Measurements from ENCODE around the gene KEL.

The KEL gene

GRCh38 chr7:142905759-142906158 is 56.4 kb downstream of the KEL start:
- Histone ChIP-seq H3K36me3 (ENCODE audit: control insufficient read depth, insufficient read depth, low read length) (no peaks in the 10 kb centered on the region), H3K27me3 (replicated peaks; ENCODE audit: control insufficient read depth, insufficient read depth, low read length, poor library complexity, severe bottlenecking) (no peaks in the 10 kb centered on the region), H3K4me3 (ENCODE audit: insufficient read depth, low read depth, low read length, poor library complexity, severe bottlenecking) (no peak overlapping the region), H3K27ac (ENCODE audit: insufficient read depth, low read length, poor library complexity, severe bottlenecking) (no peak overlapping the region), H3K4me1 (ENCODE audit: control insufficient read depth, insufficient read depth, low read length, poor library complexity, severe bottlenecking) (no peaks in the 10 kb centered on the region), H3K9me3 (ENCODE audit: control insufficient read depth, low read length) (no peaks in the 10 kb centered on the region)
- DNase-seq: no peak

GRCh38 chr7:142904128-142904527 is 58.0 kb downstream of the KEL start:
- Histone ChIP-seq H3K4me3 (ENCODE audit: insufficient read depth, low read depth, low read length, poor library complexity, severe bottlenecking) (no peak overlapping the region), H3K9me3 (ENCODE audit: control insufficient read depth, low read length) (no peaks in the 10 kb centered on the region), H3K27ac (ENCODE audit: insufficient read depth, low read length, poor library complexity, severe bottlenecking) (no peak overlapping the region), H3K4me1 (ENCODE audit: control insufficient read depth, insufficient read depth, low read length, poor library complexity, severe bottlenecking) (no peaks in the 10 kb centered on the region), H3K36me3 (ENCODE audit: control insufficient read depth, insufficient read depth, low read length) (no peaks in the 10 kb centered on the region), H3K27me3 (replicated peaks; ENCODE audit: control insufficient read depth, insufficient read depth, low read length, poor library complexity, severe bottlenecking) (no peaks in the 10 kb centered on the region)
- no peak for DNase-seq

- no peaks in the 10 kb centered on the region for H3K9me3 ChIP-seq (ENCODE audit: control insufficient read depth, low read length)
- H3K27ac ChIP-seq (ENCODE audit: insufficient read depth, low read length, poor library complexity, severe bottlenecking): no peak overlapping the region
- H3K36me3 ChIP-seq (ENCODE audit: control insufficient read depth, insufficient read depth, low read length): no peaks in the 10 kb centered on the region
- H3K4me1 ChIP-seq (ENCODE audit: control insufficient read depth, insufficient read depth, low read length, poor library complexity, severe bottlenecking): no peaks in the 10 kb centered on the region
- no peaks in the 10 kb centered on the region for H3K27me3 ChIP-seq (replicated peaks; ENCODE audit: control insufficient read depth, insufficient read depth, low read length, poor library complexity, severe bottlenecking)
- H3K4me3 ChIP-seq (ENCODE audit: insufficient read depth, low read depth, low read length, poor library complexity, severe bottlenecking): no peak overlapping the region
- DNase-seq: no peak
Observed at GRCh38 chr7:142901426-142902259, 60.5 kb downstream of the KEL start.

GRCh38 chr7:142899661-142900060 is 62.5 kb downstream of the KEL start:
- no peak overlapping the region for H3K4me3 ChIP-seq (ENCODE audit: insufficient read depth, low read depth, low read length, poor library complexity, severe bottlenecking)
- H3K27ac ChIP-seq (ENCODE audit: insufficient read depth, low read length, poor library complexity, severe bottlenecking): no peak overlapping the region
- no peaks in the 10 kb centered on the region for H3K36me3 ChIP-seq (ENCODE audit: control insufficient read depth, insufficient read depth, low read length)
- no peaks in the 10 kb centered on the region for H3K9me3 ChIP-seq (ENCODE audit: control insufficient read depth, low read length)
- DNase-seq: no peak
- no peaks in the 10 kb centered on the region for H3K4me1 ChIP-seq (ENCODE audit: control insufficient read depth, insufficient read depth, low read length, poor library complexity, severe bottlenecking)
- no peaks in the 10 kb centered on the region for H3K27me3 ChIP-seq (replicated peaks; ENCODE audit: control insufficient read depth, insufficient read depth, low read length, poor library complexity, severe bottlenecking)

- Histone ChIP-seq H3K27me3 (replicated peaks; ENCODE audit: control insufficient read depth, insufficient read depth, low read length, poor library complexity, severe bottlenecking) (no peaks in the 10 kb centered on the region), H3K4me3 (ENCODE audit: insufficient read depth, low read depth, low read length, poor library complexity, severe bottlenecking) (no peak overlapping the region), H3K9me3 (ENCODE audit: control insufficient read depth, low read length) (no peaks in the 10 kb centered on the region), H3K27ac (ENCODE audit: insufficient read depth, low read length, poor library complexity, severe bottlenecking) (no peak overlapping the region), H3K36me3 (ENCODE audit: control insufficient read depth, insufficient read depth, low read length) (no peaks in the 10 kb centered on the region), H3K4me1 (ENCODE audit: control insufficient read depth, insufficient read depth, low read length, poor library complexity, severe bottlenecking) (no peaks in the 10 kb centered on the region)
- no peak for DNase-seq
Observed at GRCh38 chr7:142898377-142899170, 63.6 kb downstream of the KEL start.

- no peaks in the 10 kb centered on the region for H3K9me3 ChIP-seq (ENCODE audit: control insufficient read depth, low read length)
- DNase-seq: no peak
- no peaks in the 10 kb centered on the region for H3K27me3 ChIP-seq (replicated peaks; ENCODE audit: control insufficient read depth, insufficient read depth, low read length, poor library complexity, severe bottlenecking)
- no peak overlapping the region for H3K27ac ChIP-seq (ENCODE audit: insufficient read depth, low read length, poor library complexity, severe bottlenecking)
- H3K4me3 ChIP-seq (ENCODE audit: insufficient read depth, low read depth, low read length, poor library complexity, severe bottlenecking): no peak overlapping the region
- no peaks in the 10 kb centered on the region for H3K4me1 ChIP-seq (ENCODE audit: control insufficient read depth, insufficient read depth, low read length, poor library complexity, severe bottlenecking)
- H3K36me3 ChIP-seq (ENCODE audit: control insufficient read depth, insufficient read depth, low read length): no peaks in the 10 kb centered on the region
Observed at GRCh38 chr7:142897691-142898090, 64.5 kb downstream of the KEL start.

GRCh38 chr7:142896741-142897379 is 65.3 kb downstream of the KEL start:
- no peak for DNase-seq
- H3K4me1 ChIP-seq (ENCODE audit: control insufficient read depth, insufficient read depth, low read length, poor library complexity, severe bottlenecking): no peaks in the 10 kb centered on the region
- no peak overlapping the region for H3K27ac ChIP-seq (ENCODE audit: insufficient read depth, low read length, poor library complexity, severe bottlenecking)
- no peak overlapping the region for H3K4me3 ChIP-seq (ENCODE audit: insufficient read depth, low read depth, low read length, poor library complexity, severe bottlenecking)
- no peaks in the 10 kb centered on the region for H3K27me3 ChIP-seq (replicated peaks; ENCODE audit: control insufficient read depth, insufficient read depth, low read length, poor library complexity, severe bottlenecking)
- no peaks in the 10 kb centered on the region for H3K36me3 ChIP-seq (ENCODE audit: control insufficient read depth, insufficient read depth, low read length)
- no peaks in the 10 kb centered on the region for H3K9me3 ChIP-seq (ENCODE audit: control insufficient read depth, low read length)

- Histone ChIP-seq H3K4me1 (ENCODE audit: control insufficient read depth, insufficient read depth, low read length, poor library complexity, severe bottlenecking) (no peaks in the 10 kb centered on the region), H3K4me3 (ENCODE audit: insufficient read depth, low read depth, low read length, poor library complexity, severe bottlenecking) (no peak overlapping the region), H3K27ac (ENCODE audit: insufficient read depth, low read length, poor library complexity, severe bottlenecking) (no peak overlapping the region), H3K36me3 (ENCODE audit: control insufficient read depth, insufficient read depth, low read length) (no peaks in the 10 kb centered on the region), H3K9me3 (ENCODE audit: control insufficient read depth, low read length) (no peaks in the 10 kb centered on the region), H3K27me3 (replicated peaks; ENCODE audit: control insufficient read depth, insufficient read depth, low read length, poor library complexity, severe bottlenecking) (no peaks in the 10 kb centered on the region)
- DNase-seq: no peak
Observed at GRCh38 chr7:142896151-142896550, 66.0 kb downstream of the KEL start.

GRCh38 chr7:142894985-142895593 is 67.1 kb downstream of the KEL start:
- H3K27ac ChIP-seq (ENCODE audit: insufficient read depth, low read length, poor library complexity, severe bottlenecking): no peak overlapping the region
- H3K4me1 ChIP-seq (ENCODE audit: control insufficient read depth, insufficient read depth, low read length, poor library complexity, severe bottlenecking): no peaks in the 10 kb centered on the region
- H3K9me3 ChIP-seq (ENCODE audit: control insufficient read depth, low read length): no peaks in the 10 kb centered on the region
- no peaks in the 10 kb centered on the region for H3K36me3 ChIP-seq (ENCODE audit: control insufficient read depth, insufficient read depth, low read length)
- H3K27me3 ChIP-seq (replicated peaks; ENCODE audit: control insufficient read depth, insufficient read depth, low read length, poor library complexity, severe bottlenecking): no peaks in the 10 kb centered on the region
- DNase-seq: no peak
- no peak overlapping the region for H3K4me3 ChIP-seq (ENCODE audit: insufficient read depth, low read depth, low read length, poor library complexity, severe bottlenecking)
